HCT116 (cell line): ENCODE measurements around the gene MSH3. TPM values are rescaled to one million over a fixed set of nuclear protein-coding genes. Genes with fewer than 3 reads are reported as not detected.

Experiments used
- ATAC-seq: fragments of 200-7000 bp; cut with Tn5 transposase; 2 replicates; pipeline ENCODE4 v1.9.1; 2020; ENCODE audit warnings: mild to moderate bottlenecking, moderate library complexity
- BruUV-seq: library from RNA; stranded (reverse); fragments of 400-500 nt; replicated peaks from 2 replicates; lab custom pipeline; 2021; lab: Mats Ljungman, UMichigan
- CTCF ChIA-PET: fragments of 300-600 bp; sonication (Branson Sonifier 250); formaldehyde crosslinking; loops from one replicate; lab custom pipeline; 2021; ENCODE audit warnings: antibody characterized with exemption; lab: Charles Lee
- POLR2A ChIA-PET: fragments of 300-600, 350-600 bp; sonication (Branson Sonifier 250); formaldehyde crosslinking; loops from one replicate; lab custom pipeline; 2021; ENCODE audit warnings: antibody characterized with exemption; lab: Charles Lee
- RAD21 ChIA-PET, 2 experiments: fragments of 300-600 bp; sonication (Branson Sonifier 250); formaldehyde crosslinking; loops; one replicate each; lab custom pipeline; 2023; ENCODE audit warnings: low total read pairs in 2 of 2; ENCODE audit not compliant: uncharacterized antibody in 2 of 2, unreplicated experiment in 2 of 2, low non-redundant PET in 1 of 2; lab: Charles Lee
- DNase-seq: peaks from one replicate; pipeline ENCODE4 v3.0.0-alpha.2; 2010; ENCODE audit warnings: low read depth, low spot score
- H2AFZ ChIP-seq: fragments of 200-600 bp; shearing (Covaris generic), sonication (generic); 2 replicates; pipeline ENCODE4 v1.6.1; 2017; ENCODE audit warnings: low read depth, mixed run types, mixed read lengths, antibody characterized with exemption, low read length; ENCODE audit not compliant: poor library complexity, severe bottlenecking
- H3K27ac ChIP-seq: 2 replicates; pipeline ENCODE4 v1.5.1; 2012; ENCODE audit warnings: low read depth, low read length
- H3K27me3 ChIP-seq: fragments of 200-600 bp; sonication (generic); 2 replicates; pipeline ENCODE4 v1.6.1; 2016; ENCODE audit warnings: mixed run types, low read length, mixed read lengths; ENCODE audit not compliant: insufficient read depth
- H3K36me3 ChIP-seq, 2 experiments: fragments of 200-500 bp in 1 of 2; fragments of 200-600 bp in 1 of 2; sonication (Bioruptor generic) in 1 of 2; sonication (generic) in 1 of 2; 2 replicates each; pipeline versions ENCODE4 v1.5.1 to v1.6.1; 2014 to 2016; ENCODE audit warnings: low read length in 2 of 2, inconsistent platforms in 1 of 2, mixed read lengths in 1 of 2, mixed run types in 1 of 2; ENCODE audit not compliant: insufficient read depth in 2 of 2, control insufficient read depth in 1 of 2
- H3K4me1 ChIP-seq, 2 experiments: fragments of 200-600 bp in 1 of 2; sonication (generic) in 1 of 2; 2 replicates each; pipeline versions ENCODE4 v1.5.1 to v1.6.1; 2012 to 2017; ENCODE audit warnings: low read length in 2 of 2, inconsistent platforms in 1 of 2, mild to moderate bottlenecking in 1 of 2, mixed read lengths in 1 of 2, mixed run types in 1 of 2, moderate library complexity in 1 of 2; ENCODE audit not compliant: insufficient read depth in 2 of 2, control insufficient read depth in 1 of 2
- H3K4me2 ChIP-seq: fragments of 200-600 bp; sonication (generic); 2 replicates; pipeline ENCODE4 v1.6.1; 2017; ENCODE audit warnings: mixed run types, low read length, mixed read lengths
- H3K4me3 ChIP-seq, 2 experiments: fragments of 200-600 bp in 1 of 2; sonication (generic) in 1 of 2; replicated peaks in 1 of 2; 2 replicates each; pipeline ENCODE4 v1.5.1; 2011 to 2016; ENCODE audit warnings: low read length in 2 of 2, control low read depth in 1 of 2, low read depth in 1 of 2, mild to moderate bottlenecking in 1 of 2, mixed read lengths in 1 of 2, mixed run types in 1 of 2
- H3K79me2 ChIP-seq: fragments of 200-600 bp; sonication (generic); 2 replicates; pipeline ENCODE4 v1.6.1; 2017; ENCODE audit warnings: mild to moderate bottlenecking, mixed run types, low read length, moderate library complexity, mixed read lengths; ENCODE audit not compliant: insufficient read depth
- H3K9ac ChIP-seq: fragments of 200-600 bp; sonication (generic); 2 replicates; pipeline ENCODE4 v1.6.1; 2016; ENCODE audit warnings: low read length, mixed read lengths
- H3K9me2 ChIP-seq: fragments of 200-600 bp; sonication (generic), shearing (Covaris generic); 2 replicates; pipeline ENCODE4 v1.6.1; 2017; ENCODE audit warnings: mixed run types, mild to moderate bottlenecking, moderate library complexity; ENCODE audit not compliant: insufficient read depth
- H3K9me3 ChIP-seq, 2 experiments: fragments of 200-500 bp in 1 of 2; fragments of 200-600 bp in 1 of 2; sonication (Bioruptor generic) in 1 of 2; sonication (generic) in 1 of 2; 2 replicates each; pipeline ENCODE4 v1.6.1; 2014 to 2017; ENCODE audit warnings: low read length in 2 of 2, mixed read lengths in 2 of 2, inconsistent platforms in 1 of 2, low read depth in 1 of 2, mild to moderate bottlenecking in 1 of 2, mixed run types in 1 of 2, moderate library complexity in 1 of 2; ENCODE audit not compliant: control insufficient read depth in 1 of 2, insufficient read depth in 1 of 2
- H4K20me1 ChIP-seq: fragments of 200-600 bp; sonication (generic), shearing (Covaris generic); 2 replicates; pipeline ENCODE4 v1.6.1; 2017; ENCODE audit warnings: mixed run types, mild to moderate bottlenecking, moderate library complexity; ENCODE audit not compliant: insufficient read depth
- ELF1 ChIP-seq: IDR thresholded peaks from 2 replicates; pipeline ENCODE4 v1.6.1; 2012; ENCODE audit warnings: low read depth, borderline replicate concordance
- EZH2phosphoT487 ChIP-seq: fragments of 200-600 bp; IDR thresholded peaks from 2 replicates; pipeline ENCODE4 v1.6.1; 2018; ENCODE audit warnings: antibody characterized with exemption, borderline replicate concordance
- JUND ChIP-seq: IDR thresholded peaks from 2 replicates; pipeline ENCODE4 v1.6.1; 2012
- RAD21 ChIP-seq: IDR thresholded peaks from 2 replicates; pipeline ENCODE4 v1.6.1; 2012; ENCODE audit warnings: low read depth, mild to moderate bottlenecking
- SIN3A ChIP-seq: IDR thresholded peaks from 2 replicates; pipeline ENCODE4 v1.6.1; 2012; ENCODE audit warnings: low read depth
- SP1 ChIP-seq: IDR thresholded peaks from 2 replicates; pipeline ENCODE4 v1.6.1; 2012; ENCODE audit warnings: low read depth
- SRF ChIP-seq: IDR thresholded peaks from 2 replicates; pipeline ENCODE4 v1.6.1; 2012; ENCODE audit warnings: low read depth
- TCF7L2 ChIP-seq: IDR thresholded peaks from 2 replicates; pipeline ENCODE4 v1.7.0; 2011; ENCODE audit warnings: borderline replicate concordance, inconsistent platforms; ENCODE audit not compliant: insufficient read depth, insufficient read length; ENCODE audit errors: extremely low read depth
- YY1 ChIP-seq: IDR thresholded peaks from 2 replicates; pipeline ENCODE4 v1.6.1; 2011; ENCODE audit warnings: low read length, low read depth, moderate library complexity, mild to moderate bottlenecking; ENCODE audit not compliant: insufficient replicate concordance; ENCODE audit errors: extremely low read depth
- ZFX ChIP-seq: fragments of 450-650 bp; IDR thresholded peaks from 2 replicates; pipeline ENCODE4 v1.6.1; 2017
- intact Hi-C: fragments of 100-400 bp; cut with micrococcal nuclease; formaldehyde crosslinking; loops from 2 replicates; pipeline ENCODE4 v1.10.0; 2022
- total RNA-seq: library from RNA; stranded (reverse); gene quantifications from one replicate; pipeline ENCODE4 v1.2.1, GENCODE V29; 2021; ENCODE audit not compliant: unreplicated experiment
- TF ChIP-seq, protein P1 (sequence below): IDR thresholded peaks from 2 replicates; pipeline ENCODE4 v1.6.1; 2012
- TF ChIP-seq, protein P2 (sequence below): IDR thresholded peaks from 2 replicates; pipeline ENCODE4 v1.6.1; 2012

MSH3 gene
- total RNA-seq, 1 experiment from 2014 or later: 4.9 TPM

DNA sequence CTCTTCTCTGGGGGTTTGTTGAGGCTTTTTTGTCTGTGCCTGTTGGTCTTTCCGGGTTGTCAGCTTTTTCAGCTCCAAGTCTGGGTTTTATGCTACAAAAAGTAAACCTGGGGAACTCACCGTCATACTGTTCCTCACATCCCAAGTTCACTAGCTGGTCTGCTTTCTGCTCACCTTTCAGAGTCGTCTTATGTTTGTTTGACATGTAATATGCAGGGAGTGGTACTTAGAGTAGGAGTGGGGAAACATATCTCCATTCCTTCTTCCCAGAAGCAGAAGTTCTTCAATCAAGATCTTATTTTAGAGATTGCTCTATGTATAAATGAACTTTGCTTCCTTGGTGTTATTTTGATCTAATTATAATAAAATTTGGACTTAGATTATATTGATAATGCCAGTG lies 42.0 kb downstream of the MSH3 start:
- DNase-seq: no peak
- no peaks in the 10 kb centered on the region for H3K9me3 ChIP-seq

DNA sequence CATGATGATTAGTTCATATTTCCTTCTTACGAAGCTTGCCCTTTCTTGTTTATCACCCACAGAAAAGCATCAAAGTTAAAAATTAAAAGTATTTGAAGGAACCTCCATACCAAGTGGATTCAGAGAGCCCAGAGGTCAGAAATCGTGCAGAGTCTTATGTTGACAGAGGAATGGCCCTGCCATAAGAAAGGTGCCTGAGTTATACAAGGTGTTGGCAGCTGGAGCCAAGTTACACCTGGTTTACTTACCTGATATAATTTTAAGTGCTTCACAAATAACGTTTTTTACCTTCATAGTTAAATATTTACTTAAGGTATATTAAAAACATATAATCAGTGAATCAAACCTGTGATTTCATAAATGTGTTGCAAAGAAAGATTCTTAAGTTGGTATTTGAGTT lies 42.6 kb downstream of the MSH3 start:
- no peak overlapping the region for H3K27ac ChIP-seq
- H3K4me3 ChIP-seq: no peak overlapping the region
- ATAC-seq (no peak), DNase-seq (no peak)
- TF ChIP-seq SP1 (no peak), RAD21 (no peak), ZFX (no peak), ELF1 (no peak), SRF (no peak), TCF7L2 (no peak), YY1 (no peak), EZH2phosphoT487 (no peak), JUND (no peak)
- TF ChIP-seq, protein P1, sequence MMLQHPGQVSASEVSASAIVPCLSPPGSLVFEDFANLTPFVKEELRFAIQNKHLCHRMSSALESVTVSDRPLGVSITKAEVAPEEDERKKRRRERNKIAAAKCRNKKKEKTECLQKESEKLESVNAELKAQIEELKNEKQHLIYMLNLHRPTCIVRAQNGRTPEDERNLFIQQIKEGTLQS: no peak
- TF ChIP-seq, protein P2, sequence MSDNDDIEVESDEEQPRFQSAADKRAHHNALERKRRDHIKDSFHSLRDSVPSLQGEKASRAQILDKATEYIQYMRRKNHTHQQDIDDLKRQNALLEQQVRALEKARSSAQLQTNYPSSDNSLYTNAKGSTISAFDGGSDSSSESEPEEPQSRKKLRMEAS: no peak
- no peaks in the 10 kb centered on the region for H3K36me3 ChIP-seq
- H3K4me1 ChIP-seq: no peaks in the 10 kb centered on the region
- no peaks in the 10 kb centered on the region for H3K9me3 ChIP-seq
- no peak overlapping the region for H2AFZ ChIP-seq
- intact Hi-C loops: no loop called here
- H3K27me3 ChIP-seq: no peaks in the 10 kb centered on the region
- ChIA-PET RAD21 (no interaction called here), POLR2A (interaction anchor here (1.0 kb wide), 1 partner anchor 9 kb away, joined by 3 read pairs; no protein-coding TSS in a partner anchor), CTCF (no interaction called here)
- no peaks in the 10 kb centered on the region for H4K20me1 ChIP-seq
- no TSS peak for BruUV-seq
- no peak overlapping the region for H3K9ac ChIP-seq
- no peaks in the 10 kb centered on the region for H3K79me2 ChIP-seq
- H3K9me2 ChIP-seq: no peaks in the 10 kb centered on the region
- no peak overlapping the region for H3K4me2 ChIP-seq

More for the DNA sequence above, 42.0 kb downstream of the MSH3 start:
- Histone ChIP-seq H3K27me3 (no peaks in the 10 kb centered on the region), H3K4me3 (no peak overlapping the region), H3K79me2 (no peaks in the 10 kb centered on the region), H3K9ac (no peak overlapping the region), H2AFZ (no peak overlapping the region), H3K36me3 (no peaks in the 10 kb centered on the region), H3K4me1 (no peaks in the 10 kb centered on the region), H3K27ac (no peak overlapping the region), H4K20me1 (no peaks in the 10 kb centered on the region), H3K4me2 (no peak overlapping the region), H3K9me2 (no peaks in the 10 kb centered on the region)
- POLR2A ChIA-PET: no interaction called here
- RAD21 ChIA-PET: no interaction called here
- CTCF ChIA-PET: no interaction called here
- no peak for ATAC-seq
- intact Hi-C loops: no loop called here
- no TSS peak for BruUV-seq
- no peak for TF ChIP-seq SIN3A
